Vagina (tissue), 2 donors: Measurements from ENCODE around the gene ZDHHC18. TPM values are rescaled to one million over a fixed set of nuclear protein-coding genes. Genes with fewer than 3 reads are reported as not detected.

Experiments
- DNase-seq, 2 donors: peaks; one replicate each; pipeline ENCODE4 v3.0.0-alpha.2; 2017; ENCODE audit errors: extremely low spot score in 2 of 2
- H3K27ac ChIP-seq: fragments of 200-600 bp; sonication (generic); one replicate; pipeline ENCODE4 v1.5.1; 2019
- H3K27me3 ChIP-seq: fragments of 200-600 bp; sonication (generic); one replicate; pipeline ENCODE4 v1.5.1; 2019
- H3K36me3 ChIP-seq, 2 donors: fragments of 200-600 bp; sonication (generic); one replicate each; pipeline ENCODE4 v1.5.1; 2017 to 2019
- H3K4me1 ChIP-seq: fragments of 200-600 bp; sonication (generic); one replicate; pipeline ENCODE4 v1.5.1; 2019
- H3K4me3 ChIP-seq, 2 donors: fragments of 200-600 bp; sonication (generic); 1 replicate in 1 of 2; 2 replicates in 1 of 2; pipeline ENCODE4 v1.5.1; 2016 to 2019
- H3K9me3 ChIP-seq: fragments of 200-600 bp; sonication (generic); one replicate; pipeline ENCODE4 v1.5.1; 2019
- POLR2A ChIP-seq, 2 donors: fragments of 450-650 bp; IDR thresholded peaks; one replicate each; pipeline ENCODE4 v1.6.1; 2017; ENCODE audit warnings: antibody characterized with exemption in 2 of 2, mild to moderate bottlenecking in 2 of 2, moderate library complexity in 2 of 2
- POLR2AphosphoS5 ChIP-seq, 2 donors: sonication (generic); formaldehyde crosslinking; IDR thresholded peaks; one replicate each; pipeline ENCODE4 v1.9.0; 2017; ENCODE audit warnings: antibody characterized with exemption in 2 of 2, mild to moderate bottlenecking in 2 of 2, low read depth in 1 of 2; ENCODE audit not compliant: insufficient read depth in 1 of 2
- intact Hi-C: fragments of 100-400 bp; cut with DNase I; formaldehyde crosslinking; loops from one replicate; pipeline ENCODE4 v1.15.1; 2023
- total RNA-seq: library from RNA; depleted of rRNA; stranded (reverse); fragments of >200 nt; gene quantifications from one replicate; pipeline ENCODE4 v1.2.3, GENCODE V29; 2016
- TF ChIP-seq, protein P1 (sequence below), 3 experiments: fragments of 450-650 bp in 2 of 3; fragments of 200-600 bp in 1 of 3; sonication (generic) in 1 of 3; IDR thresholded peaks; one replicate each; pipeline ENCODE4 v1.5.1; 2017 to 2019; ENCODE audit warnings: antibody characterized with exemption in 3 of 3, mild to moderate bottlenecking in 2 of 3, moderate library complexity in 2 of 3

Gene ZDHHC18
- total RNA-seq, 1 donor from 2014 or later, result 31.4 TPM

DNA sequence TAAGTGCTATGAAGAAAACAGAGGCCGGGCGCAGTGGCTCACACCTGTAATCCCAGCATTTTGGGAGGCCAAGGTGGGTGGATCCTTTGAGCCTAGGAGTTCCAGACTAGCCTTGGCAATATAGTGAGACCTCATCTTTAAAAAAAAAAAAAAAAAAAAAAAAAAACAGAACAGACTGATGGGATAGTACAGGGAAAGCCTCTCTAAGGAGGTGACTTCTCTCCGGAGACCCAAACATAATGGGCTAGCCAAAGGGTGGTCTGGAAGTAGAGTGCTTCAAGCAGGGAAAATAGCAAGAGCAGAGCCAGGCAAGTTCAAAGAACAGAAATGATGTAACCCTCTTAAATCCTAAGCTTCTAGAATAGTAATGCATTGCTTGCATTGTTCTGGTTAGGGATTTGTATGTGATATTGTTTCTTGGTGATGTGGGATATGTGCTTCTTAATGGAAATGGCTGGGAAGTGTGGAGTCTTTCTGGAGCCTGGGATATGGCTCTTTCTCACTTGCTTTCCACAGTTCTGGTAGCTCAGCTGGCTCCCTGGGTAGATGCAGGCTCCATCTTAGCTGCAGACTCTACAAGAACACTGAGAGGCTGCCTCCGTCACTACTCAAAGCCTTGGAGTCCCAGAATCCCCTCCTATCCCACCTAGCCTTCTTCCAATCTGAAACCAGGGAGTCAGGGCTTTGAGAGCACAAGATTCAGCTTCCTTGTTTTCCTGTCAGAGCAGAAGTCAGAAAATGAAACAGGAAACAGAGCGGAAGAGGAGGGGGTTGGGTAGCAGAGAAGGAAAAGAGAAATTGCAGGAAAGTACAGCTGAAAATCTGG, 40.7 kb upstream of the ZDHHC18 start:
- Histone ChIP-seq H3K27me3 (no peaks in the 10 kb centered on the region), H3K9me3 (no peaks in the 10 kb centered on the region), H3K4me3 (no peak overlapping the region), H3K36me3 (peaks cover 0 to 11% of the 10 kb centered on the region in 2 donors), H3K4me1 (peaks cover 54% of the 10 kb centered on the region), H3K27ac (peak overlapping the region; percentile 97)
- no peak for DNase-seq
- TF ChIP-seq, protein P1, sequence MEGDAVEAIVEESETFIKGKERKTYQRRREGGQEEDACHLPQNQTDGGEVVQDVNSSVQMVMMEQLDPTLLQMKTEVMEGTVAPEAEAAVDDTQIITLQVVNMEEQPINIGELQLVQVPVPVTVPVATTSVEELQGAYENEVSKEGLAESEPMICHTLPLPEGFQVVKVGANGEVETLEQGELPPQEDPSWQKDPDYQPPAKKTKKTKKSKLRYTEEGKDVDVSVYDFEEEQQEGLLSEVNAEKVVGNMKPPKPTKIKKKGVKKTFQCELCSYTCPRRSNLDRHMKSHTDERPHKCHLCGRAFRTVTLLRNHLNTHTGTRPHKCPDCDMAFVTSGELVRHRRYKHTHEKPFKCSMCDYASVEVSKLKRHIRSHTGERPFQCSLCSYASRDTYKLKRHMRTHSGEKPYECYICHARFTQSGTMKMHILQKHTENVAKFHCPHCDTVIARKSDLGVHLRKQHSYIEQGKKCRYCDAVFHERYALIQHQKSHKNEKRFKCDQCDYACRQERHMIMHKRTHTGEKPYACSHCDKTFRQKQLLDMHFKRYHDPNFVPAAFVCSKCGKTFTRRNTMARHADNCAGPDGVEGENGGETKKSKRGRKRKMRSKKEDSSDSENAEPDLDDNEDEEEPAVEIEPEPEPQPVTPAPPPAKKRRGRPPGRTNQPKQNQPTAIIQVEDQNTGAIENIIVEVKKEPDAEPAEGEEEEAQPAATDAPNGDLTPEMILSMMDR (IDR thresholded peaks at IDR 0.05), result no peak
- no peak for TF ChIP-seq POLR2AphosphoS5 (IDR thresholded peaks at IDR 0.05; ENCODE audit: insufficient read depth in 1 of 2, low read depth in 1 of 2)
- TF ChIP-seq POLR2A (IDR thresholded peaks at IDR 0.05), result no peak
- intact Hi-C loops, result loop anchor here (1.0 to 2.0 kb wide), 2 partner anchors 37 to 93 kb away; no protein-coding TSS in a partner anchor

DNA sequence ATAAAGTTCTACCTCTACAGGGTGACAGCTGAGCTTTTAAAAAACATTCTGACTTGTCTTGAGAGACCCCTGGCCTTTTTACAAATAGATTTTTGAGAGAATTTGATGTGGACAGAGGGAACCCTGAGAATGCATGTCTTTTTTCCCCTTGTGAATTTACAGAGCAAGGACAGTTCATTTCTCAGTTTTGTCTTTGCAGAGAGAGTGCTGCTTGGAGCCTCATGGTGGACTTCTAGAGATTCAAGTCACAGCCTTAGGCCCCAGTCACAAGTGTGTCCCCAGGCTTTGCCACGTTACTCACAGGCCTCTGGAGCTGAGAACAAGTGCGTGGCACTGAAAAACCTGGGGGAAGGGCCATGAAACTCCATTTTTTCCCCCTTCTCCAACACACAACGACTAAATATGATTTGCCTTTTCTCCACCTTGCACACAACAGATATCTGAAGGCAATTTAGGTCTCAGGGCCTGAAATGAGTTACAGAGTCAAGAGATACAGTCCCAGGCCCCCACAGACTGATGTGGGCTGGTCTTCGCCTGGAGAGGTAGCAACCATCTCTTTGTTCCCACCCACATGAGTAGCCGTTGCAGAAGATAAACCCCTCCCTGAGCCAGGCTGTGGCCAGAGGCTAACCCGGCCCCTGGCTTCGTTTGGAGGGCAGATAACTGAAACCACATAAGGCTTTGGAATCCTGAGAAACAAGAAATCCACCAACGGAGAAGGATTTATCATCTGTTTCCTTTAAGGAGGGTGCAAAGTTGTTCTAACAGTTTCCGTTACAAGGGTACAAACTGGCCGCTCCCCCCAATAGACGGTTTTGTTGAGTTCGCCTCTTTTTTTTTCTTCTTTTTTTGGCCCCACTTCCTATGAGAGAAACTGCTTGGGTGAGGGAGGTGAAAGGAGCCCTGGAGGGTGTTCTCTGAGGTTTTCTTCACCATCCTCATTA, 39.8 kb upstream of the ZDHHC18 start:
- peak overlapping the region; percentile 60 to 62 for H3K4me3 ChIP-seq
- no peak for DNase-seq
- H3K27ac ChIP-seq, result peak overlapping the region; percentile 97
- H3K9me3 ChIP-seq, result no peaks in the 10 kb centered on the region
- H3K36me3 ChIP-seq, result peaks cover 0 to 4% of the 10 kb centered on the region in 2 donors
- intact Hi-C loops, result loop anchor here (1.0 to 2.0 kb wide), 2 partner anchors 37 to 94 kb away; no protein-coding TSS in a partner anchor
- peaks cover 54% of the 10 kb centered on the region for H3K4me1 ChIP-seq
- no peaks in the 10 kb centered on the region for H3K27me3 ChIP-seq
- TF ChIP-seq POLR2A (IDR thresholded peaks at IDR 0.05) (peak in 1 of 2 donors; percentile 13), POLR2AphosphoS5 (IDR thresholded peaks at IDR 0.05; ENCODE audit: insufficient read depth in 1 of 2, low read depth in 1 of 2) (no peak)
- TF ChIP-seq, protein P1 (IDR thresholded peaks at IDR 0.05), result no peak

DNA sequence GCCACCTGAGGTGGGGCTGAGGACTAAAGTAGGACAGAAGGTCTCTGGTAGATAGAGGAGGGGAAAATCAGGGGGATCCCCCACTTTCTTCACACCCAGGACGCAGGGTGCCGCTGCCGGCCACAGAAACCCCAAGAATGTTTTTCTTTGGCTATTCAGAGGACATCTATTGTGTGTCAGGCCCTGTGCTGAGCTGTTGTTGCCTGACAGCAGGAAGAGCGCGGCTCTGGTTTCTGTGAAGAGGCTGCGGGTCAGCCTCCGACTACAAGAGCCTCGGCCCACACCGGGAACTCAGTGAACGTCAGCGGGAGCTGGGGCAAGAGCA, 39.1 kb upstream of the ZDHHC18 start:
- Histone ChIP-seq H3K36me3 (peaks cover 0 to 3% of the 10 kb centered on the region in 2 donors), H3K4me1 (peaks cover 54% of the 10 kb centered on the region), H3K4me3 (peak overlapping the region; percentile 60 to 62), H3K27me3 (no peaks in the 10 kb centered on the region), H3K27ac (peak overlapping the region; percentile 97), H3K9me3 (no peaks in the 10 kb centered on the region)
- intact Hi-C loops, result loop anchor here (2.0 kb wide), 1 partner anchor 95 kb away; no protein-coding TSS in a partner anchor
- no peak for TF ChIP-seq POLR2A (IDR thresholded peaks at IDR 0.05)
- TF ChIP-seq, protein P1 (IDR thresholded peaks at IDR 0.05), result no peak
- no peak for TF ChIP-seq POLR2AphosphoS5 (IDR thresholded peaks at IDR 0.05; ENCODE audit: insufficient read depth in 1 of 2, low read depth in 1 of 2)
- no peak for DNase-seq

DNA sequence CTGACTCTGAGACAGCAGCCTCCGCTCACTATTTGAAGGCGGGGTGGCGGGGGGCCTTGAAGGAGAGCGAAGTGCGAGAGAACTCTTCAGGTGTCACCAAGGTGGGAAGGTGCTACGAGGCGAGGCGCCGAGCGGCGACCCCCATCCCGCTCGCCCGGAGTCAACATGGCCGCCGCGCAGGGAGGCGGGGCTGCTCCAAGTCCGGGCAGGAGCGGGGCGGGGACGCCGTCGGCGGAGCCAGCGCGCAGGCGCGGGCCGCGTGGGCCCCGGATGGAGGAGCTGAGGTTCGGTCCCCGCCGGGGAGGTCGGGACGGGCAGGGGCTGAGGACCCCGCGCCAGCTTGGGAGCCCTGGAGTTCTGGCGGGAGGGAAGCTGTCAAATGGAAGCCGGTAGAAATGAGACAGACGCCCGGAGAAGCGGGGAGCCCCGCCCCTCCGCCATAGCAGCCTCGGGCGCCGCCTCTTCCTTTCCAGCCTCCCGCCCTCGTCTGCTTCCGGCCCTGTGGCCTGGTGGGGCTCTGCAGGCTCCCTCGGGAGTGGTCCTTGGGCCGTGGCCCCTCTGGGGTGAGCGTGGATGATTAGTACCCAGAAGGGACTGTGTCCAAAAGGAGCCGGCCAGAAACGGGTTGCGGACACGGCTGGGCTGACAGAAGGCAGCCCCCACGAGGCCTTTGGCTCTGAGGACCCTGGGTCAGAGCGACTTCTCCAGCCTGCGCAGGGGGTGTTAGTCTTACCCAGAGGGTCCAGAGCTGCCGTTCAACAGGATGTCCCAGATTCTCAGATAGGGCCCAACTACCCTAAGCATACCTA, 38.6 kb upstream of the ZDHHC18 start, which contains the start of gene PIGV:
PIGV (plus strand) TSS at position 245 of the 809 bp plus-strand sequence. CDS start 2,866 bp downstream, outside the sequence.
- peaks cover 49% of the 10 kb centered on the region for H3K4me1 ChIP-seq
- intact Hi-C loops, result loop anchor here (2.0 kb wide), 1 partner anchor 95 kb away; no protein-coding TSS in a partner anchor
- TF ChIP-seq POLR2AphosphoS5 (IDR thresholded peaks at IDR 0.05; ENCODE audit: insufficient read depth in 1 of 2, low read depth in 1 of 2), result peak in 1 of 2 donors; percentile 97
- peak in 1 of 2 donors; percentile 82 for TF ChIP-seq POLR2A (IDR thresholded peaks at IDR 0.05)
- TF ChIP-seq, protein P1 (IDR thresholded peaks at IDR 0.05), result peak in 1 of 3 experiments; percentile 23
- no peaks in the 10 kb centered on the region for H3K9me3 ChIP-seq
- DNase-seq, result no peak
- no peaks in the 10 kb centered on the region for H3K27me3 ChIP-seq
- peaks cover 0 to under 1% of the 10 kb centered on the region in 2 donors for H3K36me3 ChIP-seq
- peak within 1 kb of the TSS; percentile 97 for H3K27ac ChIP-seq
- H3K4me3 ChIP-seq, result peak within 1 kb of the TSS; percentile 60 to 62
